Measurements from ENCODE around the gene DDRGK1. TPM values are rescaled to one million over a fixed set of nuclear protein-coding genes. Genes with fewer than 3 reads are reported as not detected.
"Not testable (repeated sequence)": the region's sequence is repeated elsewhere in the genome, so short reads cannot be mapped to it uniquely, and the experiment has no call there.

The DDRGK1 gene
- total RNA-seq, 1 donor from 2014 or later, result 20.8 TPM

- DNase-seq (ENCODE audit: low spot score in 2 of 2) (no peak), FAIRE-seq (no peak)
Observed at GRCh38 chr20:3221398-3222226, 17.1 kb upstream of the DDRGK1 start.

DNA sequence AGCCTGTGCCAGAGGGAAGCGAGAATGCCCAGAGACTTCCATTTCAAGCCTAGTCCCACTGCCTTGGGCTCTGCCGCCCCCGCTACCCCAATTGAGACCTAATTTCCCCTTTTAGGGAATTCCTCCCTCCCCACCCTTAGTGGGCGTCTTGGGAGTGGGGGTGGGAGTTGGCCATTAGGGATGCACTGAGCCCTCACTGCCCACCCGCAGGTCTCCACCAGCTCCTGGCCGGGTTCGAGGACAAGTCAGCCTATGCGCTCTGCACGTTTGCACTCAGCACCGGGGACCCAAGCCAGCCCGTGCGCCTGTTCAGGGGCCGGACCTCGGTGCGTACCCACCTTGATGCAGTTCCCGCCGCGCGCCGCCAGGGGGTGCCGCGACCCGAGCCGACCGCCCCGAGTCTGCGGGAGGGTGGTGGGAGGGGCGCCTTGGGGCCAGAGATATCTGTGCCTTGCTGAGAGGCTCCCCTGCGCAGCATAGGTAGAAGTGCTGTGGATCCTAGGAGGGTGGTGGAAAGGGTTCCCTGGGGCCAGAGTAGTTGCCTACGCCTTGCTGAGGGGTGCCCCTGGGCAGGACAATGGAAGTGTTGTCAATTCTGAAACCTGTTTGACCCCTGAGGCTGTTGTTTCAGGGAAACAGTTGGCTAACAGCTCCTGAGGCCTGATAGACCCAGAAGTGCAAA lies 14.0 kb upstream of the DDRGK1 start:
- DNase-seq (ENCODE audit: low spot score in 2 of 2) (peak; percentile 60 to 77), FAIRE-seq (no peak)

GRCh38 chr20:3215359-3215917 lies 11.0 kb upstream of the DDRGK1 start:
- FAIRE-seq; DNase-seq (ENCODE audit: low spot score in 2 of 2): not testable (repeated sequence)

DNA sequence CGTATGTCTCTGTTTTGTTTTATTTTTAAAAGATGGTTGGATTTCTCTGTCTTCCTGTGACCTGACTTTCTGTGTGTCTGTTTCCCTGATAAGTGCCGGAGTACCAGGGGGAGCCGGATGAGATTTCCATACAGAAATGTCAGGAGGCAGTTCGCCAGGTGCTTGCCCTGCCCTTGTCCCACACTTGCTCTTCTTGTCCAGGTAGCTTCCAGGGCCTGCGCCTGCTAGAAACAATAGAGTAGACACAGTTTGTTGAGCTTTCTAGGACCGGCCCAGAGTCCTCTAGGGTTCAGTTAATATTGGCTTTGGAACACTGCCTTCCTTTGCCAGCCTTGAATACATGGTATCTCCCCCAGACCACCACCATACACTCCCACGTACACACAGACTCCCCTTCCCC lies 8.7 kb upstream of the DDRGK1 start:
- FAIRE-seq, result no peak
- no peak for DNase-seq (ENCODE audit: low spot score in 2 of 2)

DNA sequence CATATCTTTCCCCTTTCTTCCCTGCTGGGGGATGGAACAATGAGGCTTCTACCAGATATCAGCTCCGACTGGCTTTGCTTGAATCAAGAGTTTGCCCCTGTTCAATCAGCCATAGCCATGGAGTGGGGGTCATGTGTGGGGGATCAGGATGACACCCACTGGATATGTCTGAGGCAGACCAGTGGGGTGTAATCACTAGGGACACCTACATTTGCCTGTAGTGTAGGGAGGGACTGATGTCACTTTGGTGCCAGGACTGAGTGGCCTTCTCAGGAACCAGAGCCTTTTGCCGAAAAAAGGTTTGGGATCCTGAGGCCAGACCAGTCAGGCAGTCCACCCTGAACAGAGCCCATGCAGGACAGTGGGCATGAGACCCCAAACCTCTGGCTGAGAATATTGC lies 5.9 kb upstream of the DDRGK1 start:
- no peak for FAIRE-seq

GRCh38 chr20:3209946-3210317 lies 5.5 kb upstream of the DDRGK1 start:
- DNase-seq (ENCODE audit: low spot score in 2 of 2) (no peak), FAIRE-seq (no peak)

More for the DNA sequence above, 5.9 kb upstream of the DDRGK1 start:
- DNase-seq (ENCODE audit: low spot score in 2 of 2), result no peak

DNA sequence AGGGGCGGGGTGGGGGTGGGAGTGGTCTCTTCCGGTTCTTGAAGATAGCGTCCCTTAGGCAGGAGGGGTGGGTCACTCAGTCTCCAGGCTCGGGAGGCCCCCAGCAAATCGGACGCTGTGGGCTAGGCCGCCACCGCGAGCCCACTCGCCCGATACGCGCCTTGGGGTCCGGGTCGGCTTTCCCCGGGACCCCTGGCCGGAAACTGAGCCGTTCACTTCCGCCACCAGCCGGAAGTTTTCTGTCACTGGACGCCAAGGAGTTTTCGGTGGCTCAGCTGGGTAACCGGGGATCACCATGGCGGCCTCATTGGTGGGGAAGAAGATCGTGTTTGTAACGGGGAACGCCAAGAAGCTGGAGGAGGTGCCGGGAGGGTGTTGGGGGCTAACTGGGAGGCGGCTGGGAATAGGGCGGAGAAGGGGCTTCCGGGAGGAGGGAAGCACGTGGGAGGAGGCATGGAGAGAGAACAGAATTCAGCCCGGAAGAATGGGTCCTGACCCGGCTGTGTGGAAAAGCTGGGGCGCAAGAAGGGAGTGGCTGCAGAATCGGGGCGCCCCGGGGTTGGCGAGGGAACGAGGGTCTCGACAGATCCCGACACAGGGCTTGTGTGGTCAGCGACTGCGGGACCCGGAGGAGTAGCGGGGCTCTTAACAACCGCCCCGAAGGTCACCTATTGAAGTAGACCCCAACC lies 4.9 kb upstream of the DDRGK1 start, which contains the start of gene ITPA:
TSS of gene ITPA (plus strand) at position 242 of the 689 bp plus-strand sequence. CDS start at position 296, 54 bp downstream.
- no peak for FAIRE-seq
- DNase-seq (ENCODE audit: low spot score in 2 of 2), result peak; percentile 55 to 63

DNA sequence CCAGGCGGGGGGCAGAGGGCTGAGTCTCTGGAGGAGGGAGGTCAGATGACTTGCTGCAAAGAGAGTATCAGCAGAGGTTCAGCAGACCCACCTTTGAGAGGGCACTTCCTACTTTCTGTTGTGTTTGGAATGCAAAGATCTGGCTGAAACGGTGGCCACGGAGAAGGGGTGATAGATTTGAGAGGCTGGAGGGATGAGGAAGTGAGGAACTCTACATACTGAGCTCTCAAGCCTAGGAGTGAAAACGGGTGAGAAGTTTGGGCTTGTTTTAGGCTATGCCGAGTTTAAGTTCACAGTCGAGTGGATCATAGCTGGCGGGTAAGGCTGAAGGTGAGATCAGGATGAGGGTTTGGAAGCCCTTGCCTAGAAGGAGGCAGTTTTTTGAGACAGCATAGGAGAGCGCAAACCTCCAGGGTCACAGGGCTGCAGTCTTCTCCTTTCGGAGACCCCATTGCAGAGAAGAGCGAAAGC lies 4.3 kb upstream of the DDRGK1 start:
- DNase-seq (ENCODE audit: low spot score in 2 of 2) (no peak), FAIRE-seq (no peak)

DNA sequence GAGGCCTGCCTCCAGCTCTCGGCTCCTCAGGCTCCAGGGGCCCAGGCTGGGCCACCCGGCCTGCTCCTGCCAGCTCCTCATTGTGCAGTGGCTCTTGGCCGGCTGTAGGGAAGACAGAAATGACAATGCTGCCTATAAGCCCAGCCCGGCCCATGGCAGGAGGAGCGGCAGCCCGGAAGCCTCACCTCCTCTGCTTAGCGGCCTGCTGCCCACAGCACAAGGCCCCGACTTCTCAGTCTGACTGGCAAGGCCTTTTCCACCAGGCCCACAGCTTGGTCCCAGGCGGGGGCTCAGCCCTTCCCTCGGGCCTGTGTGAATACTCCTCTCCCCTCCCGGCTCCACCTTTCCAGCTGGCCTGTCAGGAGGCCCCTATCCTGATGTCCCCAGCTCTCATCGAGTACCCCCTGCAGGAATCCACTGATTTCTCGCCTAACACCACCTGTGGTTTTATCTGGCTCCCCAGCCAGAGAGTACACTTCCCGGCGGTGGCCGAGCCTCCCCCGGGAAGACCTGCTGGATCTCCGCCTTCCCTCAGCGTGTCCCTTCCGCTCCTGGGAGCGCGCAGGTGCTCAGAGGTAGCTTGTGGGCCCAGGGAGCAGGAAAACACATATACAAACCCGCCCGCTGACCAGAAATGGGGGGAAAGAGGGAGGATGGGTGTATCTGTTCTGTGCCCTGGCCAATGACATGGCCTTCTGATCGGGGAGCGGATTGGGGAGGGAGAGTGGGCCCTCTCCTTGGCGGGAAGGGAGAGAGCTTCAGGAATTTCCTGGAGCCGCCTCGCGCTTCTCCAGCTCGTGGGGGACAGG lies 963 bp downstream of the DDRGK1 start:
- no peak for FAIRE-seq

DNA sequence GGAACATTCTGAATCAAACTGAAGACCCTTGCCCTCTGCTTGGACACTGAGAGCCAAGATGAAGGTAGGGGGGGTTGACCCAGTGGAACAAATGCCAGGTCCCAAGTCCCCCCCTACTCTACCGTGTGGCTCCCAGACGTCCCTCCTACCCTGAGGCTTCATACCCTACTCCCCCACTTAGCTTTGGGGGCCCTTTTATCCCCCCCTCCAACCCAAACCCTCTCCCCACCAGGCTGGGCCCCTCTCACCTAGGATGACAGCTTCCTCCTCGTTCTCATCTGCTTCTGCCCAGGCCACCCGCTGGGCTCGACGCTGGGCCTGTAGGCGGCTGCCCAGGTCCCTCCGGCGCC lies 1.5 kb downstream of the DDRGK1 start:
- no peak for DNase-seq (ENCODE audit: low spot score in 2 of 2)
- no peak for FAIRE-seq

More for the DNA sequence above, 963 bp downstream of the DDRGK1 start:
- DNase-seq (ENCODE audit: low spot score in 2 of 2), result peak in 1 of 2 donors; percentile 42

- peak in 1 of 2 donors; percentile 8 for DNase-seq (ENCODE audit: low spot score in 2 of 2)
- FAIRE-seq, result no peak
Observed at GRCh38 chr20:3199976-3200755, 4.3 kb downstream of the DDRGK1 start.

- no peak for DNase-seq (ENCODE audit: low spot score in 2 of 2)
- no peak for FAIRE-seq
Observed at GRCh38 chr20:3199206-3199605, 5.3 kb downstream of the DDRGK1 start.

- FAIRE-seq (no peak), DNase-seq (ENCODE audit: low spot score in 2 of 2) (no peak)
Observed at GRCh38 chr20:3195590-3196237, 8.8 kb downstream of the DDRGK1 start.

DNA sequence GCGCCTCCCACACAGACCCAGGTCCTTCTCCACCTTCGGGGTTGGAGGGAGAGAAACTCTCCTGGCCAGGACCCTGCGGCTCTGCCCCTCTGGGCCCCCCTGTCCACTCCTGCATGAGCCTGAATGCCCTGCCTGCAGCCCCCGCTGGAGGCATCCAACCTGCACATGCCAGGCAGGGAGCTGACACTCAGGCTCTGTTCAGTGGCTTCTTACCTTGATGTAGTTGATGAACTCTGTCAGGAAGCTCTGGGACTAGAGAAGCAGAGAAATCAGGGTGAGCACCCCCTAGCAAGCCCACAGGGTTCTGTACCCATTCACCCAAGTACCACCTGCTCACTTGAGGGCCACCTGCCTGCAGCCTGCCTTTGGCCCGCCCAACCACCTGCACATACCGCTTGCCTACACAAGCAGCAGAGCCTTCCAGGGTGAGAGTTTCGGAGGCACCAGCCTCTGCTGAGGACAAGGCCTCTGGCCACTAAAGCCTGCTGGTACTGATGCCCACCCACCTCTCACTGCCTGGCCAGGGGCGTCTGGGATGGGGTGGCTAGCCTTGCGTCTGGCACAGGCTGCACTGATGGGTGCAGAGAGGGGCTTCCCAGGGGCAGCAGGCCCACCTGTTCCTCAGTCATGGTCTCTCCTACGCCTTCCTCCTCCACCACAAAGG lies 9.7 kb downstream of the DDRGK1 start:
- DNase-seq (ENCODE audit: low spot score in 2 of 2), result no peak
- no peak for FAIRE-seq

- FAIRE-seq, result no peak
- DNase-seq (ENCODE audit: low spot score in 2 of 2), result peak in 1 of 2 donors; percentile 19
Observed at GRCh38 chr20:3193806-3194616, 10.5 kb downstream of the DDRGK1 start.

DNA sequence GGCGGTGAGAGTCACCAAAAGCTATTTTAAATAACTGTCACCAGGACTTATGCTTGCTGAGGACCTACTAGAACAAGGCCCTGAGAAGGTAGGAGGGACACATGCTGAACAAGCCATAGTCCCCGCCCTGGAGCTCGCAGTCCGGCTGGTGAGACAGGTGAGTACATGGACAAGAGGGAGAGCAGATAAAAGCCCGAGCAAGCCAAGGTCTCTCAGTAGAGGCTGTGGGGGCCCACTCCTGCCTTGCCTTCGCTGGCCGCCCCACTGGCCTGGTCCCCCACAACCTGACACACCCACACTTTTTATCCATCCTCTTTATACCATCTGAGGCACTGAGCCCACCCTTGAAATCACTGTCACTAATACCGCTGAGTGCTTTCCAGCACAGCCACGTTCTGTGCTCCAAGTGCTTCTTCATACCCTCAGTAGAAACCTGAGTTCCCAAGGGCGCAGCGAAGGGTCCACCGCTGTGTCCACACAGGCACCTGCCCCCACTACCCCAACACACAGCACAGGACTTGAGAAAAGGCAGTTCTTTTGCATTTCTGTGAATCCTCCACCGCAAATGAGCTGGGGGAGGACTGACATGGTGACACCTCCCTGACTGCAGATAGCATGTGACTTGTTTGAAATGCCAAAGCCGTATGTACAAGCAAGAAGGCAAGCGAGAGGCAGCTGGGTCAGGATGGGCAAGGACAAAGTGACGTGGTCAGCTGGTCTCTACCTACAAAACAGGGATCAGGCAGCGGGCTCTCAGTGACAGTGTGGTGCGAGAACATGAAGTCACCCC lies 12.1 kb downstream of the DDRGK1 start:
- FAIRE-seq, result no peak
- no peak for DNase-seq (ENCODE audit: low spot score in 2 of 2)

Measured in frontal cortex (tissue), 4 donors.